HG03139 (cell line): ENCODE measurements around the gene FAT1.
"Not testable (repeated sequence)": the region's sequence is repeated elsewhere in the genome, so short reads cannot be mapped to it uniquely, and the experiment has no call there.

Experiments used
- ATAC-seq: cut with Tn5 transposase; IDR thresholded peaks from one replicate; pipeline ENCODE4 v1.9.1; 2021; ENCODE audit not compliant: unreplicated experiment

Gene FAT1

GRCh38 chr4:186723292-186724057 lies at the start of gene FAT1:
Gene FAT1 (minus strand): TSS chr4:186723856. CDS start chr4:186709827, 14,029 bp downstream.
- no peak for ATAC-seq

GRCh38 chr4:186772936-186773487 lies 49.4 kb upstream of the FAT1 start:
- no peak for ATAC-seq

- ATAC-seq = no peak
Observed at GRCh38 chr4:186771624-186772023, 48.0 kb upstream of the FAT1 start.

GRCh38 chr4:186770481-186771175 lies 47.0 kb upstream of the FAT1 start:
- ATAC-seq = no peak

GRCh38 chr4:186767794-186768193 lies 44.1 kb upstream of the FAT1 start:
- no peak for ATAC-seq

GRCh38 chr4:186765673-186766546 lies 42.3 kb upstream of the FAT1 start:
- no peak for ATAC-seq

GRCh38 chr4:186765138-186765537 lies 41.5 kb upstream of the FAT1 start:
- no peak for ATAC-seq

GRCh38 chr4:186764457-186764856 lies 40.8 kb upstream of the FAT1 start:
- no peak for ATAC-seq

- no peak for ATAC-seq
Observed at GRCh38 chr4:186762865-186763264, 39.2 kb upstream of the FAT1 start.

GRCh38 chr4:186762361-186762760 lies 38.7 kb upstream of the FAT1 start:
- no peak for ATAC-seq

- not testable (repeated sequence) for ATAC-seq
Observed at GRCh38 chr4:186761956-186762355, 38.3 kb upstream of the FAT1 start.

GRCh38 chr4:186761393-186761792 lies 37.7 kb upstream of the FAT1 start:
- ATAC-seq = no peak

- no peak for ATAC-seq
Observed at GRCh38 chr4:186760576-186760975, 36.9 kb upstream of the FAT1 start.

GRCh38 chr4:186759990-186760389 lies 36.3 kb upstream of the FAT1 start:
- no peak for ATAC-seq

- ATAC-seq = no peak
Observed at GRCh38 chr4:186758929-186759682, 35.5 kb upstream of the FAT1 start.

GRCh38 chr4:186757696-186758355 lies 34.2 kb upstream of the FAT1 start:
- no peak for ATAC-seq

GRCh38 chr4:186756550-186756949 lies 32.9 kb upstream of the FAT1 start:
- ATAC-seq = not testable (repeated sequence)

- ATAC-seq = no peak
Observed at GRCh38 chr4:186755550-186756519, 32.2 kb upstream of the FAT1 start.

- ATAC-seq = no peak
Observed at GRCh38 chr4:186754976-186755375, 31.3 kb upstream of the FAT1 start.
